Transverse colon (tissue), 4 donors: ENCODE data around the gene DGKG.

Source experiments
- EP300 ChIP-seq: sonication (generic); formaldehyde crosslinking; IDR thresholded peaks from one replicate; pipeline ENCODE4 v1.6.1; 2017; ENCODE audit warnings: antibody characterized with exemption, low read depth
- POLR2A ChIP-seq: fragments of 450-650 bp; IDR thresholded peaks from one replicate; pipeline ENCODE4 v1.6.1; 2016; ENCODE audit warnings: antibody characterized with exemption, mild to moderate bottlenecking, moderate library complexity
- POLR2AphosphoS5 ChIP-seq, 3 donors: sonication (generic); formaldehyde crosslinking; IDR thresholded peaks; one replicate each; pipeline ENCODE4 v1.6.1; 2016; ENCODE audit warnings: antibody characterized with exemption in 3 of 3
- TF ChIP-seq, protein P1 (sequence below), 5 experiments: fragments of 200-600 bp in 3 of 5; fragments of 450-650 bp in 2 of 5; sonication (generic) in 3 of 5; IDR thresholded peaks; 1 replicate in 2 of 5; 2 replicates in 3 of 5; pipeline ENCODE4 v1.5.1; 2016 to 2017; ENCODE audit warnings: antibody characterized with exemption in 5 of 5, inconsistent platforms in 3 of 5, mild to moderate bottlenecking in 2 of 5, moderate library complexity in 1 of 5

DNA sequence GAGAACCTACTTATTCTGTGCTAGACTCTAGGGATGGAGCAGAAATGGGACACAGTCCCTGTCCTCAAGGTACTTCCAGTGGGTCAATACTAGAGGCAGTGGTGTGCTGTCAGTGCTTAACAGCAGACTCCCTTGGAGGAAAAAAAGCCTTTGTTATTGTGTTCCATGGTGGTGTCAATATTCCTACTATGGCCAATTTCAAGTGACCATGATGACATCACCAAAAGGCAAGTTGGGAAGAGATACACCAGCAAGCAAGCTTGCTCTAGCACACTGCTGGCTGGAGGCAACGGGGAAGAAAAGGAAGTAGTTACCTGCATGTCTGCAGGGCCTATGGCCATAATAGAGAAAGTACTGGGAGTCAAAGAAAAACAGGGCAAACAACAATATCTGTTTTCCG, 163.6 kb downstream of the DGKG start:
- TF ChIP-seq, protein P1, sequence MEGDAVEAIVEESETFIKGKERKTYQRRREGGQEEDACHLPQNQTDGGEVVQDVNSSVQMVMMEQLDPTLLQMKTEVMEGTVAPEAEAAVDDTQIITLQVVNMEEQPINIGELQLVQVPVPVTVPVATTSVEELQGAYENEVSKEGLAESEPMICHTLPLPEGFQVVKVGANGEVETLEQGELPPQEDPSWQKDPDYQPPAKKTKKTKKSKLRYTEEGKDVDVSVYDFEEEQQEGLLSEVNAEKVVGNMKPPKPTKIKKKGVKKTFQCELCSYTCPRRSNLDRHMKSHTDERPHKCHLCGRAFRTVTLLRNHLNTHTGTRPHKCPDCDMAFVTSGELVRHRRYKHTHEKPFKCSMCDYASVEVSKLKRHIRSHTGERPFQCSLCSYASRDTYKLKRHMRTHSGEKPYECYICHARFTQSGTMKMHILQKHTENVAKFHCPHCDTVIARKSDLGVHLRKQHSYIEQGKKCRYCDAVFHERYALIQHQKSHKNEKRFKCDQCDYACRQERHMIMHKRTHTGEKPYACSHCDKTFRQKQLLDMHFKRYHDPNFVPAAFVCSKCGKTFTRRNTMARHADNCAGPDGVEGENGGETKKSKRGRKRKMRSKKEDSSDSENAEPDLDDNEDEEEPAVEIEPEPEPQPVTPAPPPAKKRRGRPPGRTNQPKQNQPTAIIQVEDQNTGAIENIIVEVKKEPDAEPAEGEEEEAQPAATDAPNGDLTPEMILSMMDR (IDR thresholded peaks at IDR 0.05): no peak
- TF ChIP-seq POLR2AphosphoS5 (IDR thresholded peaks at IDR 0.05): no peak
- no peak for TF ChIP-seq POLR2A
- TF ChIP-seq EP300: no peak
